ENCODE results near the gene SETBP1.

The SETBP1 gene

GRCh38 chr18:45008694-45009413 is 328.2 kb downstream of the SETBP1 start:
- TF ChIP-seq CTCF (IDR thresholded peaks at IDR 0.05; ENCODE audit: low read depth, low read length), result no peak
- Histone ChIP-seq H3K9me3 (no peaks in the 10 kb centered on the region), H3K4me1 (no peaks in the 10 kb centered on the region), H3K4me3 (ENCODE audit: low read depth, low read length) (no peak overlapping the region), H3K36me3 (no peaks in the 10 kb centered on the region), H3K27me3 (no peaks in the 10 kb centered on the region)
- no peak for DNase-seq

- Histone ChIP-seq H3K27me3 (no peaks in the 10 kb centered on the region), H3K4me1 (no peaks in the 10 kb centered on the region), H3K36me3 (no peaks in the 10 kb centered on the region), H3K9me3 (no peaks in the 10 kb centered on the region), H3K4me3 (ENCODE audit: low read depth, low read length) (no peak overlapping the region)
- DNase-seq, result no peak
- no peak for TF ChIP-seq CTCF (IDR thresholded peaks at IDR 0.05; ENCODE audit: low read depth, low read length)
Measured at GRCh38 chr18:45009756-45010155, 329.1 kb downstream of the SETBP1 start.

- TF ChIP-seq CTCF (IDR thresholded peaks at IDR 0.05; ENCODE audit: low read depth, low read length), result no peak
- Histone ChIP-seq H3K4me1 (peaks cover 3% of the 10 kb centered on the region), H3K9me3 (no peaks in the 10 kb centered on the region), H3K27me3 (no peaks in the 10 kb centered on the region), H3K4me3 (ENCODE audit: low read depth, low read length) (no peak overlapping the region), H3K36me3 (no peaks in the 10 kb centered on the region)
- DNase-seq, result no peak
Measured at GRCh38 chr18:45012286-45012685, 331.6 kb downstream of the SETBP1 start.

- H3K27me3 ChIP-seq, result no peaks in the 10 kb centered on the region
- H3K9me3 ChIP-seq, result no peaks in the 10 kb centered on the region
- DNase-seq, result no peak
- H3K36me3 ChIP-seq, result no peaks in the 10 kb centered on the region
- H3K4me3 ChIP-seq (ENCODE audit: low read depth, low read length), result no peak overlapping the region
- H3K4me1 ChIP-seq, result peaks cover 8% of the 10 kb centered on the region
- no peak for TF ChIP-seq CTCF (IDR thresholded peaks at IDR 0.05; ENCODE audit: low read depth, low read length)
Measured at GRCh38 chr18:45014047-45014501, 333.4 kb downstream of the SETBP1 start.

GRCh38 chr18:45015788-45016128 is 335.1 kb downstream of the SETBP1 start:
- H3K4me1 ChIP-seq, result peaks cover 8% of the 10 kb centered on the region
- TF ChIP-seq CTCF (IDR thresholded peaks at IDR 0.05; ENCODE audit: low read depth, low read length), result no peak

GRCh38 chr18:45019469-45019868 is 338.8 kb downstream of the SETBP1 start:
- no peak for DNase-seq
- H3K4me3 ChIP-seq (ENCODE audit: low read depth, low read length), result no peak overlapping the region
- H3K9me3 ChIP-seq, result no peaks in the 10 kb centered on the region
- no peak for TF ChIP-seq CTCF (IDR thresholded peaks at IDR 0.05; ENCODE audit: low read depth, low read length)
- H3K36me3 ChIP-seq, result no peaks in the 10 kb centered on the region
- no peaks in the 10 kb centered on the region for H3K27me3 ChIP-seq
- H3K4me1 ChIP-seq, result peaks cover 8% of the 10 kb centered on the region

More at GRCh38 chr18:45015788-45016128, 335.1 kb downstream of the SETBP1 start:
- no peaks in the 10 kb centered on the region for H3K9me3 ChIP-seq
- no peaks in the 10 kb centered on the region for H3K27me3 ChIP-seq
- no peak for DNase-seq
- no peaks in the 10 kb centered on the region for H3K36me3 ChIP-seq
- no peak overlapping the region; the same call in 1 of the 2 replicates for H3K4me3 ChIP-seq (ENCODE audit: low read depth, low read length)
